HG03521 (cell line): Measurements from ENCODE around the gene POLG2.
"Not testable (repeated sequence)": the region's sequence is repeated elsewhere in the genome, so short reads cannot be mapped to it uniquely, and the experiment has no call there.

Source experiments
- ATAC-seq: cut with Tn5 transposase; IDR thresholded peaks from one replicate; pipeline ENCODE4 v1.9.1; 2021; ENCODE audit warnings: mild to moderate bottlenecking, moderate library complexity; ENCODE audit not compliant: unreplicated experiment

The POLG2 gene

DNA sequence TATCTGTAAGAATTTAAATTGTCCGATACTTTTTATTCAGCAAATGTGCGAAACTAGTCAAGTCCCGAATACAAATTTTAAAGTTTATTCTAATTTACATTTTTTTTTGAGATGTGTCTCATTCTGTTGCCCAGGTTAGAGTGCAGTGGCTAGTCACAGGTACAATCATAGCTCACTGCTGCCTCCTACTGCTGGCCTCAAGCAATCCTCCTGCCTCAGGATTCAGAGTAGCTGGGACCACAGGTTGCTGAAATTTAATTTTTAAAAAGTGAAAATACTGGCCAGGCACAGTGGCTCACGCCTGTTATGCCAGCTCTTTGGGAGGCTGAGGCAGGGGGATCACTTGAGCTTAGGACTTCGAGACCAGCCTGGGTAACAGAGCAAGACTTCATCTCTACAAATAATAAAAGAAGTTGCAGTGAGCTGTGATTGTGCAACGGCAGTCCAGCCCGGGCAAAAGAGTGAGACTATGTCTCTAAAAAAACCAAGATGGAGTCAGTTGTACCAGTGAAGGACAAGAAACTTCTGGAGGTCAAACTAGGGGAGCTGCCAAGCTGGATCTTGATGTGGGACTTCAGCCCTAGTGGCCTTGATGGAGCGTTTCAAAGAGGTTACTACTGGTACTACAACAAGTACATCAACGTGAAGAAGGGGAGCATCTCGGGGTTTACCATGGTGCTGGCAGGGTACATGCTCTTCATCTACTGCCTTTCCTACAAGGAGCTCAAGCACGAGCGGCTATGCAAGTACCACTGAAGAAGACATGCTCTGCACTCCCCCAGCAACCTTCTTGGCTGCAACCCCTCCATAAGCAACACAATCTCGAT lies 5.6 kb downstream of the POLG2 start:
- no peak for ATAC-seq

DNA sequence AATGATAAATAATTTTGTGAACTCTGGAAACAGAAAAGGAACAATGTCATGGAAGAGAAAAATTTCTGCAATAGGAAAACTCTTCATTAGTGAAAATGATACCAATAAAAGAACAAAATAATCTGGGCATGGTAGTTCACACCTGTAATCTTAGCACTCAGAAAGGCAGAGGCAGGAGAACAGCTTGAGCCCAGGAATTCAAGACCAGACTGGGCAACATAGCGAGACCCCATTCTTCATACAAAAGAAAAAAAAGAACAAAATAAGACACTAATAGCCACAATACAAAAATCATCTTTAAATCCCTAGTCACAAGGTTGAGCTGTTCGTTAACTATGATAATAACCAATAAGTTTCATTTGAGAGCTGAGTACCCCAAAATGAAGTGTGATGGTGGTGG lies 8.6 kb downstream of the POLG2 start:
- no peak for ATAC-seq

DNA sequence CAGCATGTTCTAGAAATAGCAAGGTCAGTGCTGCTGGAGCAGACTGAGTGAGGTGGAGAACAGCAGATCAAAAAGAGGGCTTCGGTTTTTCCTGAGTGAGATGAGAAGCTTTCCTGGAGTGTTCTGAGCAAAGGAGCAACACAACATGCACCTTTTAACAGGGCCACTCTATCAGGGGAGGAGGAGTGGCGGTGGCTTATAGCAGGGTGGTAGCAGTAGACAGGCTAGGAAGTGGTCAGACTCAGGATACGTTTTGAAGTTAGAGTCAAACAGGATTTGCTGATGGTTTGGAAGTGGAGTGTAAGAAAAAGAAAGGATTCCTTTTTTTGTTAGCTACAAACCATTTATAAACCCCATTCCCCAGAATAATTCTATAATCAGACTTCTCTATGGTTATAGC lies 12.5 kb downstream of the POLG2 start:
- ATAC-seq, result no peak

DNA sequence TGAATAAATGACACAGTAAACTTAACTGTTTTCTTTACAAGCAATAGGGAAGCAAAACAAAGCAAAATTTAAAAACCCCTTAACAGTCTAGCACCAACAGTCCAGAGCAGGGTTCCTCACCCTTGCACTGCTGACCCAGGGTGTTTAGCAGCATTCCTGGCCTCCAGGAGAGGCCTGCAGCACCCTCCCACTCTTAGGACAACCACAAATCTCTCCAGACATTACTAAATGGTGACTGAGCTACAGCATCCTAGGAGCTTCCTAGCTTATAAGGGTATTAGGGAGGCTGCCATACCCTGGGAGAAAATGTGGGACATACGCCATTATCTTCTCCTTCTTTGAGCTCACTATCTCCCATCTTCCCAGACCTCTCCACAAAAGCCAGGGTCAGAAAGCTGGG lies 15.9 kb downstream of the POLG2 start:
- no peak for ATAC-seq

DNA sequence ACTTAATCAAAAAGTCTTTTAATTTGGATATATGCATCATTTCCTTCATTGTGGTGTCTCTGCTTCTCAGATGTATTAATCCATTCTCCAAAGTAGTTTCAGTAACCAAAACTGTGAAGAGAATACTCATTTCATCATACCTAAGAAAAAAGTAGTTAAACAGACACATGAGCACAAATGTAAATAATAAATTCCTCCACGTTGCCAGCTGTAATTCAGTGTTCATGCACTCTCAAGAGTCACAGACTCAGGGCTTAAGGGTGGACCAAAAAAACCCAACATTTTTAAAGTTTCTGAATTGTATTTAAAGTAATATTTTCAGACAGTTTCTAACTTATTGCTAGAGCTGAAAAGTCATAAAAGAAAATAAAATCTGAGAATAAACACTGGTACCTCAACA lies 19.0 kb downstream of the POLG2 start:
- ATAC-seq, result no peak

DNA sequence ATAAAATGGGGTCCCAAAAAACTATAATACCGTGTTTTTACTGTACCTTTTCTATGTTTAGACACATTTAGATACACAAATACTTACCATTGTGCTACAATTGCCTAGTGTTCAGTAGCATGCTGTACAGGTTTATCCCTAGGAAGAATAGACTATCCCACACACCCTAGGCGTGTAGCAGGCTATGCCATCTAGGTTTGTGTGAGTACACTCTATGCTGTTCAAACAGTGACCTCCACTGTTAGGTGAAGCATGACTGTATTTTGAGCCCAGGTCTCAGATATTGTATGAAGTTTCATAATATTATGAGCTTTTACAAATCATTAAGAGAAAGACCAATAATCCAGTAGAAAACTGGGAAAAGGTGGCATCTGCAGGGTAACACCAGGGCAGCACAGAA lies 24.3 kb downstream of the POLG2 start:
- ATAC-seq, result no peak

DNA sequence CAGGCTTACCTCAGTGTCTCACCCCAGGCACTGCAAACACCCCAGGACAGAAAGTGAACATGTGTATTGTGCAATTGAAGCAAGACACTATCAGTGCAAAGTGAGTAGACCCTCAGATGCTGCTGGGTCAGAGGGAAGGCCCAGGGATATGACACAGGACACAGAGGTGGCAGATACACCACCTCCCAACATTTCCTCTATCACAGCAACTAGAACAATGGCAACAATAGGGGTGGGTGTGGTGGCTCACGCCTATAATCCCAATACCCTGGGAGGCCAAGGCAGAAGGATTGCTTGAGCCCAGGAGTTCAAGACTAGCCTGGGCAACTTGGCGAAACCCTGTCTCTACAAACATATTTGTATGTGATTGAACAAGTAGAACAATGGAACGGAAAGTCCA lies 25.4 kb downstream of the POLG2 start:
- ATAC-seq, result no peak

DNA sequence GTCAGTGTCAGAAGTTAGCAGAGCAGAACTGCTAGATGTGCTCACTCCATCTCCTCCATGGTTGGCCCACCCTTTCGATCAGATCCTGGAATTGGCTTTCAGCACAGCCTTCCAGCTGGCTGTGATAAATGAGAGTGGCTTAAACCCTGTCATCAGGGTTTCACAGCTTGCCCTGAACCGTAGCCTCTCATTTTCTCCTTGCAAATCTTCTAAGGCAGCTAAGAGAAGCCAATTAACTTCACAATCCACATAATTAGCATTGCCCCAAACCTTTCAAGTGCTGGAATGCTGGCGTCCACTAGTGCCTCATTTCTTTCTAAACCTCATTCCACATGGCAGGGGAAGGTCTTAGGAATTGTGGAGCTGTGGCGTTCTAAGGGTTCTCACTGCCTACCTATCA lies 26.2 kb downstream of the POLG2 start:
- no peak for ATAC-seq

DNA sequence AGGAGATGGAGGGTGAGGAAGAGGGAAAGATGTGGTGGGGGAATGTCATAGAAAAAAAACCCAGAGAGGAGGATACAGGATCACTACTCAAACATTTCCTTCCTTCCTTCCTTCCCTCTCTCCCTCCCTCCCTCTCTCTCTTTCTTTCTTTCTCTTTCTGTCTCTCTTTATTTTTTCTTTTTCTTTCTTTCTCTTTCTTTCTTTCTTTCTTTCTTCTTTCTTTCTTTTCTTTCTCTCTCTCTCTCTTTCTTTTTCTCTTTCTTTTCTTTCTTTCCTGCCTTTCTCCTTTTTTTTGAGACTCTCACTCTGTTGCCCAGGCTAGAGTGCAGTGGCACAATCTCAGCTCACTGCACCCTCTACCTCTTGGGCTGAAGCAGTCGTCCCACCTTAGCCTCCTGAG lies 30.0 kb downstream of the POLG2 start:
- not testable (repeated sequence) for ATAC-seq

DNA sequence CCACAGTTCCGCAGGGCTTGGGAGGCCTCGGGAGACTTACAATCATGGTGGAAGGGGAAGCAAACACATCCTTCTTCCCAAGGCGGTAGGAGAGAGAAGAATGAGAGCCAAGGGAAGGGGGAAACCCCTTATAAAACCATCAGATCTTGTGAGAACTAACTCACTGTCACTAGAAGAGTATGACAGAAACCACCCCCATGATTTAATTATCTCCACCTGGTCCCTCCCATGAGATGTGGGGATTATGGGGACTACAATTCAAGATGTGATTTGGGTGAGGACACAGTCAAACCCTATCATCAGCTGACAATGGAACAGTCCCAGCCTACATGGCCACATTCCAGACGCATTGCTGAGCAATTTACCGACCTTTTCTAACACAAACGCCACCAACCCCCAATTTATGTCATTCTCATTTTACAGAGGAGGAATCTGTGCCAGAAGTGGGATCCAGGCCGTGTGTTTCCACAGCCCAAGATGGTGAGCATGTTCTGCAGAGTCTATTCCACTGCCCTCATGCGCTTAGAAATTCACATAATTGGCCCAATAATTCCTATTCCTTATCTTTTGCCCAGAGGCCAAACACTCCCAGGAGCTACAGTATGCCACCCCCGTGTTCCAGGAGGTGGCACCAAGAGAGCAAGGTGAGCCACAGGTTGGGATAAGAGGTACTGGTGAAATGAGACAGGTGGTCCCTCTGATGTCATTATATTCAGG lies 30.7 kb downstream of the POLG2 start:
- no peak for ATAC-seq

DNA sequence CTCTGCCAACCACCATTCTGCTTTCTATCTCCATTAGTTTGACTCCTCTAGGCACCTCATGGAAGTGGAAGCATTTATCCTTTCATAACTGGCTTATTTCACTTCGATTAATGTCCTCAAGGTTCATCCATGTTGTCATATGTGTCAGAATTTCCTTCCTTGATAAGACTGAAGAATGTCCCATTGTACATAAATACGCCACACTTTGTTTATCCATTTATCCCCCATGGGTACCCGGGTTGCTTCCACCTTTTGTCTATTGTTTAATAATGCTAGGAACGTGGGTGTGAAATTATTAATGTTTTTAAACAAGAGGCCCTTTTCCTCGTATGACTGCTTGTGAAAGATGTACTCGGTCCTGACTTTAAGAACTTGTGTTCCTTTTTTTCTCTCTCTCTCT lies 35.1 kb downstream of the POLG2 start:
- ATAC-seq, result no peak

DNA sequence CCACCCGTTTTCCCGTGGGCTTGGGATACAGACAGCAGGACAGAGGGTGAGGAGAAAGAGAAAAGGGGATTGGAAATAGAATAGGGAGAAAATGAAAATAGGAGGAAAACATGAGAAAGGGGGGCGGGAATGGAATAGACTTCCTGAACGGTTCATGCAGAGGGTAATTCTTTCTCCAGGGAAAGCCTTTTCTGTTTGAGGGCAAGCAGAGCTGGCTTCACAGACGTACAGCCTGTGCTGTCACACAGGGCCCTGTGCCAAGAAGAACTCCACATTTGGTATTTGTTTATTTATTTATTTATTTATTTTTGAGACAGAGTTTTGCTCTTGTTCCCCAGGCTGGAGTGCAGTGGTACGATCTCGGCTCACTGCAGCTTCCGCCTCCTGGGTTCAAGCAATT lies 35.9 kb downstream of the POLG2 start:
- no peak for ATAC-seq

DNA sequence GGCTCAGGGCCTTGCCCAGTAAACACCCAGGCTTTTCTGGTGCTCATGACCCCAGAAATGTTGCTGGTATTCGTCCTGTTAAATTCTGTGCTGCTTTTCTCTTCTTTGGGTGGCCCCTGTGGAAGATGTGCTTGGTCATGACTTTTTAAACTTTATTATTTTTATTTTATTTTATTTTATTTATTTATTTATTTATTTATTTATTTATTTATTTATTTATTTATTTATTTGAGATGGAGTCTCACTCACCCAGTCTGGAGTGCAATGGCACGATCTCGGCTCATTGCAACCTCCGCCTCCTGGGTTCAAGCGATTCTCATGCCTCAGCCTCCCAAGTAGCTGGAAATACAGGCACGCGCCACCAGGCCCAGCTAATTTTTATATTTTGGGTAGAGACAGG lies 37.0 kb downstream of the POLG2 start:
- ATAC-seq, result not testable (repeated sequence)

DNA sequence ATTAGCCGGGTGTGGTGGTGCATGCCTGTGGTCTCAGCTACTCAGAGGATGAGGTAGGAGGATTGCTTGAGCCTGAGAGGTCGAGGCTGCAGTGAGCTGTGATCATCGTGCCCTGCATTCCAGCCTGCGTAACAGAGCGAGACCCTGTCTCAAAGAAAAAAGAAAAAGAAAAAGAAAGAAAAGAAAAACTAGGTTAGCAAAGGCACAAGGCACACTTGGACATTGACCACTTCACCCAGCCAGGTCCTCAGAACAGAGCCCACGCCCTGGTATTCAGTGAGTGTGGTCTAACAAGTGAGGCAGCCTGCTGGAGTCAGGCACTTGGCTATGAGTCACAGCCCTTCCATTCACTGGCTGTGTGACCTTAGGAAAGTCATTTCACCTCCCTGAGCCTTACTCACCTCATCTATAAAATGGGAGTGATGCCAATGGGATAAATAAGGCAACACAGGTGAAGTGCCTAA lies 37.5 kb downstream of the POLG2 start:
- no peak for ATAC-seq

DNA sequence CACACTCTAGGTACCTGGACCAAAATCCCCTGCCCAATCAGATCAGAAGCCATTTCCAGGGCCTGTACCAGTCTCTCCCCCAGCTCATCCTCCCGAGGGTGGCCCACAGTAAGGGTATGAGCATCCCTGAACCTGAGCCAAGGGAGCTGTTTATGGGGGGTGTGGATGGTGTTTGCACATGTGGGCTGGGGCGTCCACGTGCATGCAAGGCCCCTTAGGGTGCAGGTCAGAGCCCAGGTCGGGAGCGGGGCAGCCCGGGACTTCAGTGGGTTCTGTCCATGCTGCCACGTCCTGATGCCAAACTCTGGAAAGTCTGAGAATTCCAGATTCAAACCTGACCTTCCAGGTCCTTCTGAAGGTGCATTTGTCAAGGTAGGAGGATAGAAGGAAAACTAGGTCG lies 38.1 kb downstream of the POLG2 start:
- ATAC-seq, result no peak

DNA sequence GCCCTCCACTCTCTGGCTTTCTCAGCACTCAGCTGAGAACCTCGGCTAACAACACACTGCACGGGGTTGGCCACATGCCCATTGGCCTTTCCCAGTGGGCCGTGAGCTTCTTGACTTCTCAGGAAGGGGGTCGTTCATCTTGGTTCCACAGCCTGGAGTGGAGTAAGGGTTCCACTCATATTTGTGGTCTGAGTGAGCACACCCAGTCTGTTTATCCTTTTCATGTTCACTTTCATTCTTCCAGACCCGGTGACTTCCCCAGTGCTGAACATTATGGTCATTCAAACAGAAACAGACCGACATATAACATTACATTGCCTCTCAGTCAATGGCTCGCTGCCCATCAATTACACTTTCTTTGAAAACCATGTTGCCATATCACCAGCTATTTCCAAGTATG lies 39.7 kb downstream of the POLG2 start:
- ATAC-seq, result no peak

DNA sequence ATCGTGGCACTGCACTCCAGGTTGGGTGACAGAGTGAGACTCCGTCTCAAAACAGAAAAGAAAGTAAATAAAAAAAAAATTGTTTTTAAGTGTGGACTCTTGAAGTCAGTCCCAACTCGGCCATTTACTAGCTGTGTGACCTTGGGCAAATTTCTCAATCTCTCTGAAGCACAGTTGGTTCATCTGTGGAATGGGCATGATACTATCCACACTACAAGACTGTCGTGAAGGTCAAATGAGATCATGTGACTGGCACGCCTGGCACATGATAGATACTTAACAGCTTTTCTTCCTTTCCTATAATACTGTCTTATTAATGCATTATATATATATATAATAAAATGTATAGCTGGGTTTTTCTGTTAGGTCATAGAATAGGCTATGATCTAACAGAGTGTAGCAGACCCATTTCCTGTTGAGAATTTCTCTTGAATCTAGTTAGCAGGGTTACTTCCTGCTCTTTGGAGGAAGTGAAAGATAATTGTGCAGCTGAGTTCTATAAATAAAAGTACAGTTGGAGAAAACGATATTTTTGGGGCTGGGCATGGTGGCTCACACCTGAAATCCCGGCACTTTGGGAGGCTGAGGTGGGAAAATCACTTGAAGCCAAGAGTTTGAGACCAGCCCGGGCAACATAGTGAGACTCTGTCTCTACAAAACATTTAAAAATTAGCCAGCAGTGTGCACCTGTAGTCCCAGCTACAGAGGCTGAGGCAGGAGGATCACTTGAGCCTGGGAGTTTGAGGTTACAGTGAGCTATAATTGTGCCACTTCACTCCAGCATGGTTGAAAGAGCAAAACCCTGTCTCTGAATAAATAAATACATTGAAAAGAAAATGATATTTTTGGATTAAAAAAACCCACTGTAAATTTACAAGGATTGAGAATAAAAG lies 40.6 kb downstream of the POLG2 start:
- ATAC-seq, result no peak

DNA sequence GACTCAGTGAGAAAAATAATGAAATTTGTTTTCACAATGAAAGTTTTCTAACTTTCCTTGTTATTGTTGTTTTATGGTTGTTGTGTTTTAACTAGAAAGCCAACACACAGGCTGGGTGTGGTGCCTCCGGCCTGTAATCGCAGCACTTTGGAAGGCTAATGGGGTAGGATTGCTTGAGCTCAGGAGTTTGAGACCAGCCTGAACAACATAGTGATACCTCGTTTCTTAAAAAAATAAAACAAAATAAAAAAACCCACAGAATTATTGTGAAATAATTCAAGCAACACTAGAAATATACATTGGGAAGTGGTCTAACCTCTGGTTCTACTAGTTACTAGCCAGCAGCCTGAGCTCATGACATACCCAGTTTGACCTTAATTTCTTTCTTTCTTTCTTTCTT lies 47.3 kb downstream of the POLG2 start:
- ATAC-seq, result no peak

DNA sequence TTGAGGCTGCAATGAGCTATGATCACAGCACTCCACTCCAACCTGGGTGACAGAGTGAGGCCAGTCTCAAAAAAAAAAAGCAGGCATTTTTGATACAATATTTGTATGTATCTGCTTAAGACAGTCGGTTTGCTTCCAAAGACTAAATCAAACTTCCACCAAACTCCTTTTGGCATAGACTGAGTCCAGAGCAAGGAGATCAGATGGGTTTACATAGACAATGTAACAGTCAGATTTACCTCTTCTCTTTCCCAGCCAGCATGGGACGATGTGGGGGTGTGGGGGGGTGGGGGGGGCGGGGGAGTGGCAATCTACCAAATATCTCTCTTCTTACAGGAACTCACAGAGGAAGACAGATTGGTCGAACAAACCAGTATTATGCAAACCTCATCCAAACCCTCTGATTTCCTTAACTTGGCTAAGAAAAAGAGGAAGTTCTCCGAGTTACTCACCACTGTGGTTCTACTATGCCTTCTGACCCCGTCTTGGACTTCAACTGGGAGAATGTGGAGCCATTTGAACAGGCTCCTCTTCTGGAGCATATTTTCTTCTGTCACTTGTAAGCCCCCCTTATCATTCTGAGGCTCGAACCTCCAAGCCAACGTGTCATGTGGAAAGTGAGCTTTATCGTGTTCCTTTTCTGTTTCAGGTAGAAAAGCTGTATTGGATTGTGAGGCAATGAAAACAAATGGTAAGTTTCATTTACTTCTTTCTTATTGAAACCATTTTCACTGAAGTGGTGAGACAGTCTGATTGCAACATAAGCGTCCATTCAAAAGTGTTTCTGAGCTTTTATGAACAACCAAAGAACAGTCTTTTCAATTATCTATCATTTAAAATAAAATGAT lies 48.0 kb downstream of the POLG2 start, which contains the start of gene MILR1:
MILR1 (plus strand) TSS at position 451 of the 848 bp plus-strand sequence; CDS start at position 505, 54 bp downstream.
- ATAC-seq, result no peak

DNA sequence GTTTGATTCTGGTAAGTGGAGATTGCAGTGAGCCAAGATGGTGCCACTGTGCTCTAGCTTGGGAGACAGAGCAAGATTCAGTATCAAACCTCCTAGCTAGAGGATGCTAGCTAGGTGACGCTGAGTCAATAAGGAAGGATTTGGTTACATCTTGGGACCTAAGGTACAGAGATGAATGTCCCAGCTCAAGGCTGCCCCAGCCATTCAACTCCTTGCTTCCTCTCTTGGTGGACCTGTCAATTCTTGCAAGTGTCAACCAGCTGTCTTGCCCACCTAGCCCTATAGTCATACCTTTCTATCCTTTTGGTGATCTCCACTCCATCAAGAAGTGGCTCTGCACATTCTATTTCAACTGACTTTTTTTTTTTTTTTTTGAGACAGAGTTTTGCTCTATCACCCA lies 49.3 kb downstream of the POLG2 start:
- ATAC-seq, result no peak
